Right lobe of liver (tissue), 6 donors: ENCODE results near the gene BCL2L1. TPM values are rescaled to one million over a fixed set of nuclear protein-coding genes. Genes with fewer than 3 reads are reported as not detected.
A peak's percentile ranks its signal among the peaks of the same experiment; 100 is the strongest.

ENCODE experiments used
- ATAC-seq, 4 donors: fragments of 200-7000 bp; cut with Tn5 transposase; one replicate each; pipeline ENCODE4 v1.9.1; 2020; ENCODE audit warnings: mild to moderate bottlenecking in 4 of 4, moderate library complexity in 4 of 4
- DNase-seq, 3 donors: peaks; one replicate each; pipeline ENCODE4 v3.0.0-alpha.2; 2020
- H3K27ac ChIP-seq, 3 donors: fragments of 200-600 bp; one replicate each; pipeline ENCODE4 v1.8.0; 2022
- H3K27me3 ChIP-seq, 2 donors: fragments of 200-600 bp; one replicate each; pipeline ENCODE4 v1.8.0; 2022
- H3K36me3 ChIP-seq, 4 donors: fragments of 200-600 bp; sonication (generic) in 1 of 4; one replicate each; pipeline versions ENCODE4 v1.5.1 to v1.8.0; 2017 to 2022; ENCODE audit warnings: control low read depth in 1 of 4
- H3K4me1 ChIP-seq, 4 donors: fragments of 200-600 bp; sonication (generic) in 1 of 4; one replicate each; pipeline versions ENCODE4 v1.5.1 to v1.8.0; 2017 to 2022; ENCODE audit warnings: control low read depth in 1 of 4
- H3K4me3 ChIP-seq, 3 donors: fragments of 200-600 bp; one replicate each; pipeline ENCODE4 v1.8.0; 2022
- H3K9me3 ChIP-seq, 4 donors: fragments of 200-600 bp; sonication (generic) in 1 of 4; one replicate each; pipeline versions ENCODE4 v1.5.1 to v1.8.0; 2017 to 2022; ENCODE audit warnings: control low read depth in 1 of 4
- CTCF ChIP-seq, 4 donors: fragments of 200-600 bp in 3 of 4; fragments of 450-650 bp in 1 of 4; IDR thresholded peaks; one replicate each; pipeline versions ENCODE4 v1.5.1 to v1.8.0; 2016 to 2022; ENCODE audit warnings: antibody characterized with exemption in 4 of 4, mild to moderate bottlenecking in 2 of 4
- POLR2A ChIP-seq: fragments of 450-650 bp; IDR thresholded peaks from one replicate; pipeline ENCODE4 v1.6.1; 2017; ENCODE audit warnings: antibody characterized with exemption, mild to moderate bottlenecking
- WGBS: methylation state at CpG from one replicate; pipeline ENCODE4 v1.1.6; 2018; ENCODE audit warnings: low coverage, low lambda C conversion rate; ENCODE audit not compliant: insufficient coverage; ENCODE audit errors: missing lambda C conversion rate; 5-methylcytosine and 5-hydroxymethylcytosine counted together
- intact Hi-C, 2 donors: fragments of 100-400 bp; cut with DNase I; formaldehyde crosslinking; loops; one replicate each; pipeline versions ENCODE4 v1.11.2 to v1.14.1; 2022
- total RNA-seq, 6 experiments: library from RNA; depleted of rRNA in 2 of 6; stranded (reverse); fragments of >200 nt in 2 of 6; fragmentation: NEBNext Ultra II Directional in 3 of 6; extraction: Animal tissue kit (Norgen Biotek cat#: 25700) in 3 of 6; gene quantifications; one replicate each; pipeline versions ENCODE4 v1.1.0 to v1.2.4, GENCODE V29; 2016 to 2023
- donor health status: DM: no; HTN: yes; CAD: no.
- donor health status: DM: no; HTN: no; CAD: no.
- donor health status: DM: no; HTN: no; CAD: no.
- donor health status: DM: no; HTN: yes; CAD: no.
- donor health status: DM: no; HTN: yes; CAD: no.

The BCL2L1 gene
- total RNA-seq, 6 experiments from 2014 or later = 30.5 to 96.1 (median 63.4) TPM

DNA sequence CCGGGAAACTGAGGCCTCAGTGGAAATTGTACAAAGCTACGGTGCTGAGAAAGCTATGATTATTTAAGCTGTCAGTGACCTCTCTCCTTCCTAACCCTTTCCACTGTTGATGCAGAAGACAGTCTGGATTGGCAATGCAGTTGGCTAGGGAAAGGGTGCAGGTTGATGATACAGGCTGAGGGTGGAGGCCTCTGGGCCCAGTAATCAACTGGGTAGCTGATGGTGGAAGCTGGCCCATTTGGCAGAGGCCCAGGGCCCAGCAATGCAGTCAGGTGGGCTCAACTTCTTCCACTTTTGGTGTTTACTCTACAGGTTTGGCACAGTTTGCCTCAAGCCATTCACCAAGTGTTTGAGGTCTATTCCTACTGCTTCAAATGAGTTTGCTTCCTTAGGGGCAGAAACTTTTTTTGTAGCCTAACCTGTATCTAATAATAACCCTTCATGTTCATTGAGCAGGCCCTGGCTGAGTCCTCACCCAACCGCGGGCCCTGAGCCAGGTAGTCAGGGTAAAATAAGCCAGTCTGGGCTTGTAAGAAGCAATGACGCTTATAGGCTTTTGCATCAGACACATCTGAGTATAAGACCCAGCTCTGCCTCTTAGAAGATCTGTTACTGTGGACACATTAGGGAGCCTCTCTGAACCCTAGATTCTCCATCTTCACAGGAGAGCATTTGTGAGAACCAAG, 12.1 kb downstream of the BCL2L1 start:
- TF ChIP-seq CTCF (IDR thresholded peaks at IDR 0.05) (no peak), POLR2A (no peak)
- H3K27me3 ChIP-seq = no peaks in the 10 kb centered on the region
- DNase-seq (no peak), ATAC-seq (no peak)
- no peak overlapping the region for H3K4me3 ChIP-seq
- intact Hi-C loops = no loop called here
- peaks cover 0 to 8% (median 2%) of the 10 kb centered on the region in 4 donors for H3K36me3 ChIP-seq
- H3K4me1 ChIP-seq = peaks cover 0 to 76% (median 38%) of the 10 kb centered on the region in 4 donors
- H3K9me3 ChIP-seq = no peaks in the 10 kb centered on the region
- WGBS = 43% methylated on average over 5 of the region's 5 CpGs
- peak overlapping the region in 2 of 3 donors; percentile 31 to 49 for H3K27ac ChIP-seq

- TF ChIP-seq POLR2A = no peak
- no peak for TF ChIP-seq CTCF (IDR thresholded peaks at IDR 0.05)
- H3K27me3 ChIP-seq = no peaks in the 10 kb centered on the region
- no peak overlapping the region for H3K4me3 ChIP-seq
- intact Hi-C loops = no loop called here
- H3K27ac ChIP-seq = no peak overlapping the region
- DNase-seq (no peak), ATAC-seq (no peak)
- WGBS = 80% methylated on average over 4 of the region's 5 CpGs
- no peaks in the 10 kb centered on the region for H3K9me3 ChIP-seq
- H3K36me3 ChIP-seq = peaks cover 0 to 8% (median 2%) of the 10 kb centered on the region in 4 donors
- H3K4me1 ChIP-seq = peaks cover 0 to 83% (median 41%) of the 10 kb centered on the region in 4 donors
Measured at GRCh38 chr20:31709939-31710338, 12.7 kb downstream of the BCL2L1 start.

DNA sequence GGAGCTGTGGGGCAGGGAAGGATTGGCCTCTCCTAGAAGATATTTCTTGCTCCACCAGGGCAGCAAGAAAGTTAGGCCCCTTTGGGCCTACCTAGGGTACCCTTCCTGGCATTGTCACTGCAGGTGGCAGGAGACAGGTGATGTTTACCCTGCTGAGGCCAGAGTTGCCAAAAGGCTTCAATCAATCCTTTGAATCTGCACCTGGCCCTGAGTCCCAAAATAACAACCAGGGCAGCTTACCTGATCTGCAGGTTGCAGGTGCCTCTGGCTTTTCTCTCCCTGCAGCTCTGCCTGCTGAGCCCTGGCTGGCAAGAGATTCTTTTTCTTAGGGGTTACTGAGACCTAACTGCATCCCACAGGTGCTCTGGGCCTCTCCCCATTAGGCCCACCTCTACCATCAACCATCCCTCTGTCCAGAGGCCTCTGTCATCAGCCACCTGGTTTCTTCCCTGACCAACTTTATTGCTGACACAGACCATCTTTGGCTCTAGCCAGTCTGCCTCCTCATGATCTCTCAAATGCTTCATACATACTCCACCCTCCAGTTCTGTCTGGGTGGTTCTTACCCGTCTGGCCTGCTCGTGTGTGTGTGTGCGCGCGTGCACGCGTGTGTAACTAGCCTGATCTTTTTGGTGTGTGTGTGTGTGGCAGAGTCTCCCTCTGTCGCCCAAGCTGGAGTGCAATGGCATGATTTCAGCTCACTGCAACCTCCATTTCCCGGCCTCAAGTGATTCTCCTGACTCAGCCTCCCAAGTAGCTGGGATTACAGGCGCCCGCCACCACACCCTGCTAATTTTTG, 13.7 kb downstream of the BCL2L1 start:
- Histone ChIP-seq H3K4me1 (peaks cover 0 to 90% (median 44%) of the 10 kb centered on the region in 4 donors), H3K36me3 (peaks cover 0 to 8% (median 2%) of the 10 kb centered on the region in 4 donors), H3K9me3 (no peaks in the 10 kb centered on the region), H3K4me3 (no peak overlapping the region), H3K27ac (peak overlapping the region in 1 of 3 donors; percentile 49), H3K27me3 (no peaks in the 10 kb centered on the region)
- intact Hi-C loops = no loop called here
- ATAC-seq (no peak), DNase-seq (no peak)
- 94% methylated on average over 11 of the region's 11 CpGs for WGBS
- no peak for TF ChIP-seq POLR2A

DNA sequence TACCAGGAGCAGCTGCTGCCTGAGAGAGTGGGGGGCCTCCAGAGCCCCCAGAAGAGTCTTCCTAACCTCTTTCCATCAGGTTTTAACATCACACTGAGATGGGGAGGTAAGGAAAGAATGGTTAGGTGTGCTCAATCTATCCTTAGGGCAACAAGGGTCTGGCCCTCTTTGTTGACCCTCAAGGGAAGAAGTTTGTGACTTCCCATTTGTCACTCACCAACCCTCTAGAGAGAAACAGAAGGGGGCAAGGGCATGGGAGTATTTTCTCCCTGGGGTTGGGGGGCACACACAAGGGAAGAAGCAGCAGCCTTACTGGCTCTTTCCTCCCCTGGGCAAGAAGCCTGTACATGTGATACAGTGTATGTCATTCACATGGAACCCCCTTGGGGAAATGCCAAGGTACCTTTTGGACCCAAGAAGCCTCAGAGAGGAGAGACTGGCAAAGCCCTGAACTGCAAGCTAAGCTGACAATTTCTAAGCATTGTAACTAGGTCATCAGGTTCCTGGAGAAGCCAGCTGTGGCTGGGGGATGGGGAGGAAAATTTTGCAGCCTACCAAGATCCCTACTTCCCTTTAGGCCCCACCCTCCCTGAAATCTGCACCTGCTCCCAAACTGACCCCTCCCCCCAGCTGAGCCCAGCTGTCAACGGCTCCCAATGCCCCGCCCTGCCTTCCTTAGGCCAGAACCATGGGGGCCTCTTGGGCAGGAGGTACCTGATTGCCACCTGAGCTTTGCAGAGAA, 14.5 kb downstream of the BCL2L1 start:
- Histone ChIP-seq H3K9me3 (no peaks in the 10 kb centered on the region), H3K4me1 (peaks cover 0 to 83% (median 42%) of the 10 kb centered on the region in 4 donors), H3K36me3 (peaks cover 0 to 8% (median 2%) of the 10 kb centered on the region in 4 donors), H3K27ac (peak overlapping the region in 1 of 3 donors; percentile 49), H3K4me3 (no peak overlapping the region), H3K27me3 (no peaks in the 10 kb centered on the region)
- ATAC-seq = peak; percentile 5 to 36 (median 10)
- intact Hi-C loops = no loop called here
- WGBS = no CpG with 5 or more reads among the region's 2 CpGs
- DNase-seq = peak in 2 of 3 donors; percentile 54
- no peak for TF ChIP-seq POLR2A
- TF ChIP-seq CTCF (IDR thresholded peaks at IDR 0.05) = no peak
